ENCODE measurements around the gene ATG14.

DNA sequence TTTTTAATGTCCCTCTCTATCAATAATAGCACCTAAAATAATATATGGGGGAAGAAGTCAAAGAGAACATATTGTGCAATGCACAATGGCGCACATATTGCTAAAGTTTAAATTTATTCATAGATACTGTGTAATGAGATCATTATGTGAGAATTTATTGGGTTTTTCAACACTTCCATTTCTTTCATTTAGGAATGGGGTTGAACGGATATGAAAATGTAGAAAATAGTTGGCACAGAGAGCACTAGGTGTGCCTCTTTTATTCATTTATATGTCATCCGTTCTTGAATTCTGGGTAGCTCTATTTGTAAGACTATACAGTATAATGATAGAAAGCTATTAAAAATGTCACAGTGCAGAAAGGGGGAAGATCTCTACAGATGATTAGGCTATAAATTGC lies 63.9 kb downstream of the ATG14 start:
- TF ChIP-seq, protein P1, sequence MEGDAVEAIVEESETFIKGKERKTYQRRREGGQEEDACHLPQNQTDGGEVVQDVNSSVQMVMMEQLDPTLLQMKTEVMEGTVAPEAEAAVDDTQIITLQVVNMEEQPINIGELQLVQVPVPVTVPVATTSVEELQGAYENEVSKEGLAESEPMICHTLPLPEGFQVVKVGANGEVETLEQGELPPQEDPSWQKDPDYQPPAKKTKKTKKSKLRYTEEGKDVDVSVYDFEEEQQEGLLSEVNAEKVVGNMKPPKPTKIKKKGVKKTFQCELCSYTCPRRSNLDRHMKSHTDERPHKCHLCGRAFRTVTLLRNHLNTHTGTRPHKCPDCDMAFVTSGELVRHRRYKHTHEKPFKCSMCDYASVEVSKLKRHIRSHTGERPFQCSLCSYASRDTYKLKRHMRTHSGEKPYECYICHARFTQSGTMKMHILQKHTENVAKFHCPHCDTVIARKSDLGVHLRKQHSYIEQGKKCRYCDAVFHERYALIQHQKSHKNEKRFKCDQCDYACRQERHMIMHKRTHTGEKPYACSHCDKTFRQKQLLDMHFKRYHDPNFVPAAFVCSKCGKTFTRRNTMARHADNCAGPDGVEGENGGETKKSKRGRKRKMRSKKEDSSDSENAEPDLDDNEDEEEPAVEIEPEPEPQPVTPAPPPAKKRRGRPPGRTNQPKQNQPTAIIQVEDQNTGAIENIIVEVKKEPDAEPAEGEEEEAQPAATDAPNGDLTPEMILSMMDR (IDR thresholded peaks at IDR 0.05), result no peak
- TF ChIP-seq POLR2A (IDR thresholded peaks at IDR 0.05), result no peak
